Stimulated activated CD4-positive, alpha-beta T cell treated with anti-CD3 and anti-CD28 coated beads, Interleukin-4, amount 100 ng/mL, for 24 hours (primary cell): ENCODE data around the gene CPNE5.
"Not testable (repeated sequence)": the region's sequence is repeated elsewhere in the genome, so short reads cannot be mapped to it uniquely, and the experiment has no call there.

Experiments used
- DNase-seq: peaks from one replicate; pipeline ENCODE4 v3.0.0-alpha.2; 2020

The CPNE5 gene

DNA sequence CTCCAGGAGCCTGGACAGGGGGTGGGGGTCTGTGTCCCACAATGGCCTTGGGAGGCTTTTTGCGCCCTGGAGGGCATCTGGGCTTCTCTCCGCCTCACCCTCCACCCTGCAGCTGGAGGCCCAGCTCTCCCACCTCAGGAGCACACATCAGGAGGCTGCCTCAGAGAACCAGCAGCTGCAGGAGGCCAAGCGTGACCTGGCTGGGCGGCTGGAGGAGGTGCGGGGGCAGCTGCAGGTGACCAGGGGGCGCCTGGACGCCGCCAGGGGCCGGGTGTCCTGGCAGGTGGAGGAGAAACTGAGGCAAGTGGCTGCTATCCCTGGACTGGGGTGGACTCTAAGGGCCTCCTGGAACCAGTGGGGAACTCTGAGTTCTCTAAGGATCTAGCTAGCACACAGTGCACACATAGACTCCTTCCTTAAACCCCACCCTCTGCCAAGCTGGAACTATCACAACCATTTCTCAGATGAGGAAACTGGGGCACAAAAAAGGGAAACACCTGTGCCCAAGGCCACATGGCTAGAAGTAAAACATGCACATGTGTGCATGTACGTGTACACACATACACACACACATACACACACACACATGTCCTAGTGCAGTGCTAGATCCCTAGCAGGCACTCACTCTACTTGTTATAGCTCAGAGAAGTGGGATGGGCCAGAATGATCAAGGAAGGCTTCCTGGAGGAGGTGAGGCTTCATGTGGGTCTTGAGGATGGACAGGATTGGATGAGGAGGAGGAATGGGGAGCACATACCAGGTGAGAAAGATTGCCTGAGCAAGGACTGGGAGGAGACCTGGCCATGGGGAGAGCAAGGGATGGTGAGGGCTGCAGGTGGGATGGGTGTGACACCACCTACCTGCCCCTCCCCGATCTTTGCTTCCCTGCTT is 118.7 kb downstream of the CPNE5 start:
- no peak for DNase-seq

DNA sequence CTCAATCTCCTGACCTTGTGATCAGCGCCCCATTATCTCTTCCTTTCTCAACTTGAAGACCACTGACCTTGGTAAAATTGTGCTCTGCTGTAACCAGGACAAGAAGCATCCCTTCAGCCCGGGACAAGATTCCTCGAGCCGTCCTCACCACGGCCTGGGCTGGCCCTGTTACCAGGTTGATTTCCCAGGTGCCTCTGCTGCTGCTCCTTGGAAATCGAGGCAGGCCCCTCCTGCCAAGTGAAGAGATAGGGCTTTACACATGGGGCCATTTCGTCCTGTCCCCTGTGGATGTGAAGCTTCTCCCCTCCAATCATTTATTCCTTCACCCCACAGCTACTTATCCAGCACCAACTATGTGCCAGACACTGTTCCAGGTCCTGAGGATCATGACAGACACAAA is 120.1 kb downstream of the CPNE5 start:
- DNase-seq = no peak

DNA sequence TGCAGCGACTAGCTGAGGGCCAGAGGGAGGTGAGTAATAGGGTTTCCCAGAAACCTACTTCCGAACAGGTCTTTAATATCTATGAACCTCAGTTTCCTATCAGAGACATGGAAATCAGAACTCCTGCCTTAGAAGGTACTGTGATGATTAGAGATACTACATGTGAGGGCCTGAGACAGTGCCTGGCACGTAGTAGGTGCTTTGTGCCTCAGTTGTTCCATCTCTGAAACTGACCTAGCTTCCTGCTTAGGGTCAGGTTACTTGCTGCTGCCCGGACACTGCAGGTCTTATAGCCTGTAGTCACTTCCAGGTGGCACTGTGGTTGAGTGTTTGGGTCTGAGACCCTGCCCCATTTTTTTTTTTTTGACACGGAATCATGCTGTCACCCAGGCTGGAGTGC is 120.7 kb downstream of the CPNE5 start:
- DNase-seq = no peak

DNA sequence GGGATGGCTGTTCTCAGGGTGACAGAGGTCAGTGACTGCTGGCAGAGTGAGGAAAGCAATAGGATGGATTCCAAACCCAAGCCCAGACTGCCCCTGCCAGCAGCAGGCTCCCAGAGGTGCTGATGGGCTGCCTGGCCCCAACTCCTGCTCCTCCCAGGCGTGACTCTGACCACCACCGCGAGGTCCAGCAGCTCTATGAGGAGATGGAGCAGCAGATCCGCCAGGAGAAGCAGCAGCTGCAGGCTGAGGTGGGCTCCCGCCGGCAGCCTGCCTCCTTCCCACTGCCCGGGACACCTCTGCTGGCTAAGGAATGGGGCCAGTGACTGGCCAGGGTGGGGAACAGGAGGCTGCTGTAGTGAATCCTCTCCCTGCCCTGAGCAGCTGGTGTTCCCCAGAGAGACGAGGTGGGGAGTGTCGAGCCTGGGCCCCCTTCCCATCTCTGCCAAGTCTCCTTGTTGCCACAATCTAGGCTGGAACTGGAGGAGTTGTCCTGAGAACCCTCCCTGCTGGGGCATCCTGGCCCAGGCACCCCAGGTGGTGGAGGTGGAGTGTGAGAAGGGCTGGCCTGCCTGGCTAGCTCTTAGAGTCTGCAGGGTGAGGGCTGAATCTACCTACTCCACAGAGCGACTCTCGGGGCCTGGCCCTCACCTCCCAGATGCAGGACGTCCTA is 121.2 kb downstream of the CPNE5 start:
- no peak for DNase-seq

DNA sequence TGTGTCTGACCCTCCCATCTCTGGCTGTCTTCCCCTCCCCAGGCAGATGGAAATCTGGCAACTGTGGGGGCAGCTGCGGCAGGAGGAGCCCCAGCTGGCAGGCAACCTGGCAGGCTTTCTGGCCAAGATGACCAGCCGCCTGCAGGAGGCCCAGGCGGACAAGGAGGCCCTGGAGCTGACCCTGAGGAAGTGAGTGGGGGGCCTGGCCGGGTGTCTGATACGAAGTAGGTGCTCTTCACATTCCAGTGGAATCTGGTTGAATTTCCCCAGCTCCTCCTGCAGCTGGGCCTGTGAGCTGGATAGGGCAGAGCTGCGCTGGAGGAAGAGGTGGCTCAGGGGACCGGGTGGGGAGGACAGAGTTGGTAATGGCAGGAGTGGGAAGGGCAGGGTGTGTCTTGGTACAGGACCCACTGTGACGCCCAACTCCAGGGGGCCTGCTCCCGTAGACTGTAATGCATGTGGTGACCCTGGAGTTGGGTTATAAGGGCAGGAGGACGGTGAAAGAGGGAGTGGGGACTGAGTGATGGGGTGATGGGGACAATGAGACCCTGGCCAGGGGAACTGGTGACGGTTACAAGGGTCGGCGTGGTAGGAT is 121.9 kb downstream of the CPNE5 start:
- no peak for DNase-seq

DNA sequence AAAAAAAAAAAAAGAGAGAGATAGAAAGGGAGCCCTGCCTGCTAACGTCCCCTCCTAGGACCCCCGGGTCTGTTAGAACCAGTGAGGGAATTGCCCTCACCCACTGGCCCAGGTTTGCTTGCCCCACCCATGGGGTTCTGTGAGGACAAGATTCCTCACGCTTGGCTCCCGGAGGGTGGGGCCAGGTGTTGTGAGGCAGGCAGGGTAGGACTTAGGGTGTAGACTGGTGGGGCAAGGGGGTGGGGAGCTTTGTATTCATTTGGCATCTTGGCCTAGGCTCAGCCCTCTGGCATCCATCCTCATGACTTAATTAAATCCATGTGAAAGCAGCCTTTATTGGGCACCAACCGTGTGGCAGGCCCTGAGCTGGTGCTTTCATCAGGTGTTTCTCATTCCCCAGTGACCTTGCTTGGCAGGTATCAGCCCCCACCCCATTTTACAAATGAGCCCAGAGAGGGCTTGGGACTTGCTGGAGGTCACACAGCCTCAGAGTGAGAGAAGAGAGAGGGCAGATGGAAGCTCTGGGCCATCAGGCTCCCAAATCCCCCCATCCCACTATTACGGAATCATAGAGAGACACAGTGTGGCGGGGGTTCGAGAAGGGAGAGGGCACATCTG is 122.7 kb downstream of the CPNE5 start:
- DNase-seq = no peak

DNA sequence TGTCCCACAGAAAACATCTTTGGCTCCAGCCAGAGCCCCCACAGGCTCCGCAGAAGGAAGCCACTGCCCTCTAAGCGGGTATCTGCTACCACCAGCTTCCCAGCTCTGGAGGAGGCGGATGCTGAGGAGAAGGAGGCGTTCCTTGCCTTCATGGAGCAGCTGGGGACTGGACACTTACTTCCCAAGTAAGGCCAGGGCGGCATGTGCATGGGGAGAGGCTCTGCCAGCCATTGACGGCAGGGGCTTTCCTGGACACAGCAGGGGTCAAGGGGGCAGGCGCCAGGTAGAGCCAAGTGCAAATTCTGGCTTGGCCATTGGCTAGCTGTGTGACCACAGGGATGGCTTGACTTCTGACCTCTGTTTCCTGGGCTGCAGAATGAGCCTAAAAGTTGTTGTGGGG is 123.8 kb downstream of the CPNE5 start:
- no peak for DNase-seq

DNA sequence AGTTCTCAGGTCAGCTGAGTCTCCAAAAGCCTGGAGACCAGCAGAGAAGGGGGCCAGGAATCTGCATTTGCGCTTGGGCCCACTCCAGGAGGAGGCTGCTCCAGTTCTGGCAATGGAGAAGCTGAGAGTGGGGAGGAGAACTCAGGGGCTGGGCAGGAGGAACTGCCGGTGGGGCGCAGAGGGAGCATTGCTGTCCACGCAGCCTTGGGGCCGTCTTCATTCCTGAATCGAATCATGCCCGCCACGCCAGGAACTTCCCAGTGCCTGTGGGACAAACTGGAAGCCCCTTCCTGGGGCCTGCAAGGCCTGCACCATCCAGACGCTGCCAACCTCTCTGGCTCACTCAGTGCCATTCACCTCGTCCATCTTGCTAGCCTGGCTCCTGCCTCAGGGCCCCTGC is 124.7 kb downstream of the CPNE5 start:
- DNase-seq = no peak

DNA sequence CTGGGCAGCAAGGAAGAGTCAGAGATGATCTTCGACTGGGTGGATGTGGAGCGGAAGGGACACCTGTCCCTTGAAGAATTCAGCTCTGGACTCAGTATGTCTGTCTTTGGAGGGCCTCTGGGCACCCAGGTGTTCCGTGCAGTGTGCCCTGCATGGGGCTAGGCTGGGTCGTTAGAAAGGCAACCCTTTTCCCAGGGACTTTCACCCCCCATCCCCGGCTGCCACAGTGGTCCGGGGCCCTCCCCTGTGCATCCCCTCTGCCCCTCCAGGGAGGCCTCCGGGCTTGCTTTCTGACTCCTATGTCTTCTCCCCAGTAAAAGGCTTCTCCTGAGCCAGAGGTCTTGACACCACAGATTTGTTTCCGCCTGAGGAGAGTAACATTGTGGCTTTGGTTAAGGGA is 125.4 kb downstream of the CPNE5 start:
- no peak for DNase-seq

DNA sequence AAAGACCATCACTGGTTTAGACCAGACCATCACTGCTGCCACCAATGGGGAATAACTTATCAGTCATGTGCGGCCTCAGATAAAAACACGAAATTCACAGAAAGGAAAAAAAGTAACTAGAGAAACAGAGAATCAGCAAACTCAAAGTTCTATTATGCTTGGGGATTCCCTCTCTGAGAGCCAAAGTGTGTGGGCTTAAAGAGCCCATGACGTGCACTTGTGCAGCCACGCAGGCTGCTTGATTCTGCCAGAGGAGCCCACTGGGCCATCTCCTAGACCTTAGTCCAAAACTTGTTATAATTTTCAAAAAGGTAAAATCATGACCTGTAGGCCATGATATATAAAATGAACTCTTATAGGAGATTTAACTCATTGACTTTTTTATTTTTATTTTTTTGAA is 126.4 kb downstream of the CPNE5 start:
- DNase-seq = no peak

DNA sequence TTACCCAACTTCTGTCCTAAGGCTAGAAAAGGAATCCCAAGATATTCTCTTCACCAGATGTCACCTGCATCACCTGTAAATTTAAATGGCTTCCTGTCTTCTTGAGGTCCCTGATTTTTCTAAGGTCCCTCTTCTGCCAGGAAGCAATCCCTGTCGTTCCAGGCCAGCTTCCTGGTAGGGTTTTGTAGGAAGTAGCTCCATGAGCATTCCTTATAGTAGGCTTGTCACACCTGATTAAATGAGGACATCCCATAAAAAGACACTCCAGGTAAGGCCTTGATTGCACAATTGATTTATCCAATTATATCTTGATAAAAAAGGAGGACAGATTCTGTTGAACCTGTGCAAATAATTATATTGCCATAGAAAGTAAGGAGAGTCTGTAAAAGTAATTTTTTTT is 132.9 kb downstream of the CPNE5 start:
- no peak for DNase-seq

DNA sequence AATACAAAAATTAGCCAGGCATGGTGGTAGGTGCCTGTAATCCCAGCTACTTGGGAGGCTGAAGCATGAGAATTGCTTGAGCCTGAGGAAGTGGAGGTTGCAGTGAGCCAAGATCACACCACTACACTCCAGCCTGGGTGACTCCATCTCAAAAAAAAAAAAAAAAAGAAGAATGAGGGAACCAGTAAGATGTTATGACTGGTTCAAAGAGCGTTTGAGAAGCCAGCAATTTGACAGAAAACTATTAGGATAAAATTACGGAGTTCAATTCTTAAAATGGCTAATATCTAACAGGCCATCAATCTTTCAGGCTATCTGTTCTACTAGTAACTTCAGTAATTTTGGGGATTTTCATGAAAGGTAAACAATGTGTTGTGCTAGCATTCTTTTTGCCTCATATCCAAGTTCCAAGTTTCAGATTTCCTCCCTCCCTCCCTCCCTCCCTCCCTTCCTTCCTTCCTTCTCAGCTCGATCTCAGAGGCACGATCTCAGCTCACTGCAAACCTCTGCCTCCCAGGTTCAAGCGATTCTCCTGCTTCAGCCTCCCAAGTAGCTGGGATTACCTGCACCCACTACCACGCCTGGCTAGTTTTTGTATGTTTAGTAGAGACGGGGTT is 134.2 kb downstream of the CPNE5 start:
- not testable (repeated sequence) for DNase-seq

DNA sequence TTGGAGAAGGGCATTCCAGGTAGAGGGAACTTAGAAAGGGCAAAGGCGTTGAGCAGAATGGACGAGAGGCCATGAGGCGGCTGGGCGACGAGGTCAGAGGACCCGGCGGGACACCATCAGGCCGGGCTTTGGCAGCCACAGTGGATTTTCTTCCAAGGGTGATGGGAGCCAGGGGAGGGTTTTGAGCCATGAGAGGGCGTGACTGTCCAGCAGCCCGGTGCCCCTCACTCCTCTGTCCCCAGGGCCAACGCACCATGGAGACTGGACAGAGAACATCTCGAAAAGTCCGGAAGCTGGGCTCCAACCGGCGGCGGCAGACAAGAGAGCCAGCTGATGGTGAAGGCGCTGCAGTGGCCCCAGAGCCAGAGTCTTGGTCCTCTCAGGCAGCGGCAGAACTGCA is 135.3 kb downstream of the CPNE5 start:
- no peak for DNase-seq

DNA sequence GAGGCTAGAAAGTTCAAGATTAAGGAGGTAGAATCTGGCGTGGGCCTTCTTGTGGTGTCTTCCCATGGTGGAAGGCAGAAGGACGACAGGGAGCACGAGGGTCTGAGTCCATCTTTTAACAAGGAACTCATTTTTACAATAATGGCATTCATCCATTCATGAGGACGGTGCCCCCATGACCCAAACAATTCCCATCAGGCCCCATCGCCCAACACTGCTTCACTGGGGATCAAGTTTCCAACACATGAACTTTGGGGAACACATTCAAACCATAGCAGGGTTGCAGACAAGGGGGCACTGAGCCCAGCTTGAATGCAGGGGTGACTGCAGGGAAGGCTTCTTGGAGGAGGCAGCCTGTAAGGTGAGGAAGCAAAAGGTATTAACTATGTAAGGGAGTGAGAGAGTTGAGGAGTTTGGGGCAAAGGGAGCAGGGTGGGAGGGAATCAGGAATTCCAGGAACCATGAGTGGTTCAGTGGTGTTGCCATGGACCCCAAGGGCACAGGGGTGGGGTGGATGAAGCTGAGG is 136.1 kb downstream of the CPNE5 start:
- DNase-seq = no peak

DNA sequence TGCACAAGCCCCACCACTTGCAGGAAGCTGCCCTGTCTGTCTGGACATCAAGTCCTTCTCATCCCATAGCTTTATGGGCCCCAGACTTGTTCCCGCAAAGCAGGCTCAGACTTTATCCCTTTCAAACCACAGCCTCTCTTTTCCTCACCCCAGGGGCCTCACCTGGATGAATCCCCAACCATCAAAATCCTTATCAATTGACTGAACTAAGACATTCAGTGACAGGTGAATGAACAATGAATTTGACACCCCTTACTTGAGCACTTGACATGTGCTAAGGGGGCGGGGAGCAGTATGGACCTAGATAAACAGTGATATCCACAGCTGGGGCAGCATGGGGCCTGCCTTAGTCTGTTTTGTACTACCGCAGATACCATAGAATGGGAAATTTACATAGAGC is 136.6 kb downstream of the CPNE5 start:
- DNase-seq = no peak

DNA sequence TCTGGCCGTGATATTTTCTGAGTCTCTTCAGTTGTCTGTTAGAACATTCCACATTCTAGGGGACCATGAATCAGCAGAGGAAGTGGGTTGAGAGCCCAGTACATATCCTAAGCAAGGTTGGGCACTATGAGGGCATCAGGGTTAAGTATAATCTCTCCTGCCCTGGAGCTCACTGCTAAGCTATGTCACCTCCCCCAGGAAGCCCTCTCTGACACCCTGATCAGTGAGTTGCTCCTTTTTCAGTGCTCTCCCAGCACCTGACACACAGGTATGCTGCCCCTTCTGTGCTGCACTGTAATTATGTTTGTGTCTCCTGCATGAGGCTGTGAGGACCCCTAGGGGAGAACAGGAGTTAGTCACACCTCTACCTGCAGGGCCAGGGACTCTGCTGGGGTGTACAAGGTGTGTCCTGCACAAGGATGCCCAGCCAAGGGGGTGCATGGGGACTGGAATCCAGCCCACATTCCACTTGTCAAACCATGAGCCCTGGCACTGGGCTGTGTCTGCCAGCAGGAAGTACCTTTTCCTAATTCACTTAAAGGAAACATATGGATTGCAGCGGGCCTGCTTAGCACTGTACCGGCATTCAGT is 137.7 kb downstream of the CPNE5 start:
- DNase-seq = no peak

DNA sequence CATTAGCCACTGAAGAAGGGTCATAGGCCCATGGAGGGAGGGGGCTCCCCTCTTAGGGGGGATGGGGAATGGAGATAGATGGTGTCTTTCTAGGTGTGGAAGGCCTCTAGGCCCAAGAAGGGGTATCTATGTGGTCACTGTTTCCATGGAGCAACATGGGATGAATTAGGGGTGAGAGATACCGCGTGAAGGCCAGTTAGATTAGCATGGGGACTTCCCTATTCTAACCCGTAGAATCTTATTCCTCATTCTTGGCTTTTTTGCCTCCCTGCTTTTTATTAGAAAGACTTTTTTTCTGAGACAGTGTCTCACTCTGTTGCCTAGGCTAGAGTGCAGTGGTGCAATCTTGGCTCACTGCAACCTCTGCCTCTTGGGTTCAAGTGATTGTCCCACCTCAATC is 138.4 kb downstream of the CPNE5 start:
- no peak for DNase-seq

DNA sequence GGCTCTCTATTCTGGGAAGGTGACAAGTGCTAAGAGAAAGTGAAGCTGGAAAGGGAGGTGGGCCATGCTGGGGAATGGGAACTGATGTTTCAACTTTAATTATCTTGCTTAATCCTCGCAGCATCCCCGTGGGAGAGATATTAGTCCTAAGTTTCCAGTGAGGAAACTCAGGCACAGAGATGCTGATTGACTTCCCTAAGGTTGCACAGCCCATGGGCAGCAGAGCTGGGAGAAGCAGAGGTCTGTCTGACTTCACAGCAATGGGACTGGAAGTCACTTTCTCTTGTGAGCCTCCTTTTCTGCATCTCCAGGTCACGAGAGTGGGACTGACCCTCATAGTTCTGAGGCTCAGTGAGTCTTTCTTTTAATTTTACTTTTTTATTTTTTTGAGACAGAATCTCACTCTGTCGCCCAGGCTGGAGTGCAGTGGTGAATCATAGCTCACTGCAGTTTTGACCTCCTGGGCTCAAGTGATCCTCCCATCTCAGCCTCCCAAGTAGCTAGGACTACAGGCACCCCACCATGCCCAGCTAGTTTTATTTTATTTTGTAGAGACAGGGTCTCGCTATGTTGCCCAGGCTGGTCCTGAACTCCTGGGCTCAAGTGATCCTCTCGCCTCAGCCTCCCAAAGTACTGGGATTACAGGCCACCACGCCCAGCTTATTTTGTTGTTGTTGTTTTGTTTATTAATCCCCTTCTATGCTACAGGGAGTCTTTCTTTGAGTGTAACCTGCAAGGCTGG is 139.0 kb downstream of the CPNE5 start:
- DNase-seq = no peak

DNA sequence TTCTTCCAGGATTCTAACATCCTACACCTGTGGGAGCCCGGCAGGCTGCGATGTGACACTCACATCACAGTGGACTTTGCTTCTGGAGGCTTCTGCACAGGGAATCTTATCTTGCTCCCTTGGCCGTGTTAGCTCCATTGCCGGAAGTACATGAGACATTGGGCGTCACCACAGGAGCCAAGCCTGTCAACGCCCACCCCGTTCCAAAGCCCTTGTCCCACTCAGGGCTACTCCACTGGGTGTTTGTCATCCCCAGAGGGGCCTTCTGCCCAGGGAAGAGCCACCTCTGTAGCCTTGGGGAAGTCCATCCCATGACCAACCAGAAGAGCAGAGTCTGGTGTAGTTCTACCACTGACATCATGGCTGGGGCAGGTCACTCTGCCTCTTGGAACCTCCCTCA is 139.9 kb downstream of the CPNE5 start:
- DNase-seq = no peak

DNA sequence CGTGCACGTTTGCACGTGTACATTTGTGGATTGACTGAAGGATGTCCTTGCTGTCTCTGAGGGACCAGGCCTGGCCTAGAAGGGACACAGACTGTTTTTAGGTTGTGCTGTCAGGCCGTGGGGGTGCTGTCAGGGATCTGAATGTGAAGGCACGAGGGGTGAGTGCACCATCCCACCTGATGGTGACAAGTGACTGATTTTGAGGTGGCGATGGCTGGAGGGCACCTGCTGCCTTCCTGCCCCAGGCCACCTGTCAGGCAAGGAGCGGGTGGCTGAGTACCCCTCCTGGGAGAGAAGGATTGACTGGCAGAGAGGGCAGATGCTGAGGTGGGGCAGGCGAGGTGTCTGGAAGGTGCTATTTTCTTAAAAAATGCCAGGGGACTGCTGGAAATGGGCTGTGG is 140.4 kb downstream of the CPNE5 start:
- no peak for DNase-seq

DNA sequence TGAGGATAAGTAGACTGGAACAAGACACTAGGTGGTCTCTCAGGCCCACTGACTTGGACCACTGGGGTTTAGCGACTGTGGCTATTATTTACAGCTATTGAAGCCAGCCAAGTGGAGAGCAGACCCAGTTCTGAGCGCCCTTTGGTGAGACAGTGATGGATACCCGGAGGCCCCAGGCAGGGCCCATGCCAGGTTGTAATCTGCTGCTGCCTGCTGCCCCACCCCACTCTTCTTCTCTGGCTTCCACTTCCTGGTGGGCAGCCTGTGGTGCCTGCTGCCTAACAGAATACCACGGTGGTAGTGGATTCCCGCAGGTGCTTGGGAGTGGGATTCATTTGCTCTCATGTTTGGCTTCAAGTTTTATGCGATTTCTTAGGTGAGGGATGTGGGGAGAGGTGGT is 141.0 kb downstream of the CPNE5 start:
- DNase-seq = no peak

DNA sequence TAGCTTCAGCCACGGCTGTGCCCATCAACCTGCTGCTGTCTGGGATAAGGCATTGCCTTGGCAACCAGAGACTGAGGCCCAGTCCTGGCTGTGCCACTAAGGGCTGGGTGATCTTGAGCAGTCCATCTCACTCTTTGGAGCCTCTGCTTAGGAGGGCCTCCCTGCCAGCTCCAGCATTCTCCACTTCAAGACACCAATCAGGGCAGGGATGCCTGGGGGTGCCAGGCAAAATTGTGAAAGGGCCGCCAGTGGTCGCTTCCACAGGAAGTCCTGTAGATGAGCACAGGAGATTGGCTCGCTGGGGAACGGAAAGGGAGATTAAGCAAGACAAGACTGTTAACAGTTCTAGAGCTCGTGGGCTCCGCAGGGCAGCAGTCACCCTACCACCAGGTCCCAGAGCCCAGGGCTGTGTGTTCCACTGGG is 141.8 kb downstream of the CPNE5 start, which contains the start of gene RAB44:
RAB44 (plus strand) TSS at position 346 of the 423 bp plus-strand sequence. CDS start 6,410 bp downstream, outside the sequence.
- DNase-seq = no peak
